GM19395 (cell line): ENCODE measurements around the gene TCF12.
A peak's percentile ranks its signal among the peaks of the same experiment; 100 is the strongest.
"Not testable (repeated sequence)": the region's sequence is repeated elsewhere in the genome, so short reads cannot be mapped to it uniquely, and the experiment has no call there.

ENCODE experiments used
- ATAC-seq: cut with Tn5 transposase; IDR thresholded peaks from one replicate; pipeline ENCODE4 v1.9.1; 2021; ENCODE audit warnings: mild to moderate bottlenecking, moderate library complexity; ENCODE audit not compliant: unreplicated experiment

Gene TCF12

DNA sequence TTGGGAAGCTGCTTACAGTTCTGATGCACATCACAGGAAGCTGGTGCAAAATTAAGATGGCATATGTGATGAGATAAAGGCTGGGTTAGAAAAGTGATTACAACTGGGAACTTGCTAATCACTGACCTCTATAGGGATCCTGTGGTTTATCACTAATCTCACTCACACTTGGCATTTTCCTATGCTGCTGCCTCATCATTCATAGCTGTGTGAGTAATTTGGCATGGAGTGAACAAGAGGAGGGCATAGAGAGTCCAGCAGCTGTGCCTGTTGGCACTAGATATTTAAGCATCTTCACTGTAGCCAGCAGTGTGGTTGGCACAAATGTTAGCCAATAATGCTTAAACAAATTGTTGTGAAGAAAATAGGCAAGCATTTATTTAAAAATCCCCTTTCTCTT lies 240.1 kb downstream of the TCF12 start:
- ATAC-seq = no peak

DNA sequence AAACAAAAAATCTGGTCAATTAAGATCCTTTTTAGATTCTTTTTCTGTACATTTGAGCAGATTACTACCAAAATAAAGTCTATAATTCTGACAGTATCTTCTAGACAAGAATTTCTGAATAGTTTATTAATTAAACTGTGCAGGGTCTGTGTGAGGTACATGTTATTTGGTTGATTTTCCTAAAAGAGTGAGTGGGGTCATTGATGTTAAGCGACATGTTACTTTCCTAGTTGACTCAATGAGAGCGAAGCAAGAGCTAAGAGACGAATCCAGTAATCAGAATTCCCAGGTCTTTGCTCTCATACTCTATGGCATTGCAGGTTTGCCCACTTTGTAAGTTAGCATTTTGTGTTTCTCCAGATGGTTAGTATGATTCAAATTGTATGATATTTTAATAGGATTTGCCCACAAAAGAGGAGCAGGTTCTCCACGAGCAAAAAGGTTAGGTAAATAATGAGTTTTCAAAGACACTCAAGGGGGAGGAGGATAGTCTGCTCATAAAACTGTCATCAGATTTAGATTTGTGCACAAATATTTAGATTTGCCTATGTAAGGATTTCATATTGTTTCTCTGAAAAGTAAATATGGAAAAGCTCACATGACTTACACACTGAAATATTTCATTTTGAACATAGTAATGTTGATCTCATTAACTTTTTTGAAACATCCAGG lies 240.7 kb downstream of the TCF12 start:
- ATAC-seq = no peak

DNA sequence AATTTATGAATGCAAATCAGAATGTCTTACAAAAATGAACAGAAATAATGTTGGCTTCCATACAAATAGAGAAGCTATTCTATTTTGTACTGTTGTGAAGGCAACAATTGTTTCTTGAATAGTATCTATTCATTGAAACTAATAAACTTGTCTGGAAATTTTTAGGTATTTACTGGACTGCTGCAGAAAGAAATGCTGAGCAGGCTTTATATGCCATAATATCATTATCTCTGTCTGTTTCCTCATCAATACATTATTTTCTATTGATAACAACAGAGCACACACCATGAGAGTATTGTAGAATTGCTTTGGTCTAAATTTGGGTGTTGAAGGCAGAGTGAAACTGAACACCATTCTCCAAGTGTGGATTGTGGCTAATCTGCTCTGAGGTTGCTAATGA lies 241.3 kb downstream of the TCF12 start:
- ATAC-seq = no peak

DNA sequence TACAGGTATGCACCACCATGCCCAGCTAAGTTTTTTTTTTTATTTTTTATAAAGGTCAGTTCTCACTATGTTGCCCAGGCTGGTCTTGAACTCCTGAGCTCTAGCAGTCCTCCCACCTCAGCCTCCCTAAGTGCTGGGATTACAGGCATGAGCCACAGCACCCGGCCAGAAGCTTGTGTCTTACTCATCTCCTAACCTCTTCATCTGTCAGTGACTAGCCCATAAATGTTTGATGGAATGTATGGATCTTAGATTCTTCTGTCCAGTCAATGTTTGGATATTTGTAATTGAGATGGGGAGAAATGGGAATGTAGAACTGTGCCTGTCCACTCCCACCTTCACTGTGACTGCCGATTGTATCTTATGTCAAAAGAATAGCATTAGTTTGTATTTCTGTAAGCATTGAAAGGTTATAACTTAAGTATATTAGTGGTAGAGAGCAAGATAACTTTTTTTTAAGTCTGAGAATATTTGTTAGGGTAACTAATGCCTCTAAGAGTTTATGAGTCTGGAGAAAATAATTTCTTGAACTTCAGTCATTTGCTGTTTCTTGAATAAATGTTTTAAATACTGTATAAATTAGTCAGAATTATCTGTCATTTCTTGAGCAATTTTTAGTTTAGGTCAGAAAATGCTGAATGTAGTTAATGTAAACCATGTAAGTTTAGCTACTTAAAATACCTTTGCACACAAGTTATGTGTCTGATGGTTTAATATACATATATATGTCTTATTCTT lies 242.5 kb downstream of the TCF12 start:
- ATAC-seq = no peak

DNA sequence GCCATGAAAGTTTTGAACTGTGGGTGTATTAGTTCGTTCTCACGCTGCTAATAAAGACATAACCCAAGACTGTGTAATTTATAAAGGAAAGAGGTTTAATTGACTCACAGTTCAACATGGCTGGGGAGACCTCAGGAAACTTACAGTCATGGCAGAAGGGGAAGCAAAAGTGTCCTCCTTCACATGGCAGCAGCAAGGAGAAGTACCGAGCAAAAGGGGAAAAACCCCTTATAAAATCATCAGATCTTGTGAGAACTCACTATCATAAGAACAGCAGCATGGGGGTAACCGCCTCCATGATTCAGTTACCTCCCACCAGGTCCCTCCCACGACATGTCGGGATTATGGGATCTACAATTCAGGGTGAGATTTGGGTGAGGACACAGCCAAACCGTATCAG lies 245.8 kb downstream of the TCF12 start:
- not testable (repeated sequence) for ATAC-seq

DNA sequence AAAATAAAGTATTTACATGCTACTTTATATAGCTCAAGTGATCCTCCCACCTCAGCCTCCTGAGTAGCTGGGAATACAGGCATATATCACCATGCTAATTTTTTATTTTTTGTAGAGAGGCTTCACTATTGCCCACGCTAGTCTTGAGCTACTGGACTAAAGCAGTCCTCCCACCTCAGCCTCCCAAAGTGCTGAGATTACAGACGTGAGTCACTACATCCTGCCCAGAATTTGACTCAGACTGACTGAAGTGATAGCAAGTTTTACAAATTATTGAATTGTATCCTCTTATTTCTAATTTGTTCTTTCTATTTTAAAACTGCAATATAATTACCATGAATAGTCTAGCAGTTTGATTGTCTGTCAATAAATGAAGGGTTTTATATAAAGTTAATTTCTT lies 247.5 kb downstream of the TCF12 start:
- ATAC-seq = no peak

DNA sequence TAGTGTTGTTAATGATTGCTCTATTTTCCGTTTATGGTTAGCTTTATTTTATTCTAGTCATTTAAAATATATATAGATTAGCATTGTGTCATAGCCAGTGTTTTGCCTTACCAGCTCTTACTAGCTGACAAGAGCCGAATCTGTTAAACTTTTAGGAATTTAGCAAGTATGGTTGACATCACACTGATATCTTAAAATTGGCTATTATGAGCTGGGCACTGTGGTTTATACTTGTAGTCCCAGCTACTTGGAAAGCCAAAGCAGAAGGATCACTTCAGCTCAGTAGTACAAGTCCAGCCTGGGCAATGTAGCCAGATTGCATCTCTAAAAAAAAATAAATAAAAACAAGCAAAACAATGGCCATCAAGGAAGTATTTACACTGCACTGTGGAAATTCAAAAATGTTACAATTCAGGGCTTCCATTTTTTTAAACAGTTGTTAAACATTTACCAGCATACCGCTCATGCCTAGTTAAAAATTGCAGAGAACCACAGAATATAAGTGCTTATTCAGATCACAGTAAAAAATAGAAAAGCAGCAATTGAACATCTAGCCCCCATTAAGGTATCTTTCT lies 249.5 kb downstream of the TCF12 start:
- no peak for ATAC-seq

DNA sequence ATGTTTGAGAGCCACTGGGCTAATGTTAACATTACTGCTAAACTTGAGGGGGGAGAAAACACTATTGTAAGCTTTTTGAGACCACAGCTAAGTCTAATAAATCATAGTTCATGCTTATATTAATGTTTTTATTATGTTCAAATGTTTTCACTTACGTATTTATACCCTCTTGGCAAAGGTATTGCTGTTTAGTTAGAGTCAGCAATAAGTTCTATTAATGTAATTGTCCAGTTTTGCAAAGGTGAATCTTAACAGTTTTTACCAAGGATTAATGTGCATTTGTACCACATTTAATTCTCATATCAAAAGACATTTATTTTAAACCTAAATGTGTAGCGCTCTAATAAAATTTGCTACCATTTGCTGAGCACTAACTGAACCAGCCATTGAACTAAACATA lies 251.2 kb downstream of the TCF12 start:
- no peak for ATAC-seq

DNA sequence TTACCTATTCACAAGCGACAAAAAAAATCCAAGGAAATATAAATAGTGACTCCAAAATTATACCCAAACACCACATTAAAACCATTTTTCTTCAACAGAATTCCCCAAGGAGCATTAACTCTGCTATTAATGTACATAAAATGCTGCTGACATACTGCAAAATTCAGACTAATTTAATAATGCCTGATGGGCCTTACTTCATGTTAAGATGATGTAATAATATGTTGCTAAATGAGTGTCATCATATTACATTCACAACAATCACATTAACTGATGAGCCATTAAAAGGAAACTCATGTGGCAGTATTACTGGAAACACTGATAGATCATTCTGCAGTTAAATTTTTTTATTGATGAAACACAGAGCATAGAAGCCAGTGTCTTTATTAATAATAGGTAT lies 253.0 kb downstream of the TCF12 start:
- ATAC-seq = no peak

DNA sequence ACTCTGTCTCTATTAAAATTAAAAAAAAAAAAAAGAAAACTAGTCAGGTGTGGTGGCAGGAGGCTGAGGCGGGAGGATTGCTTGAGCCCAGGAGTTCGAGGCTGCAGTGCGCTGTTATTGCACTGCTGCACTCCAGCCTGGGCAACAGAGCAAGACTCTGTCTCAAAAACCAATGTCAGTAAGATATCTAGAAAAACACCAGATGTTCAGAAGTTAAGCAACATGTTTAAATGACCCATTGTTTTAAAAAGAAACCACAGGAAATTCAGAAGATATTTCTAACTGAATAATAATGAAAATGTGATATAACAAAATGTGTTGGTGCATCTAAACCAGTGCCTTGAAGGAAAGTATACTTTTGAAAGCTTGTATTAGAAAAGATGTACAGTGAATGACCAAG lies 254.5 kb downstream of the TCF12 start:
- no peak for ATAC-seq

DNA sequence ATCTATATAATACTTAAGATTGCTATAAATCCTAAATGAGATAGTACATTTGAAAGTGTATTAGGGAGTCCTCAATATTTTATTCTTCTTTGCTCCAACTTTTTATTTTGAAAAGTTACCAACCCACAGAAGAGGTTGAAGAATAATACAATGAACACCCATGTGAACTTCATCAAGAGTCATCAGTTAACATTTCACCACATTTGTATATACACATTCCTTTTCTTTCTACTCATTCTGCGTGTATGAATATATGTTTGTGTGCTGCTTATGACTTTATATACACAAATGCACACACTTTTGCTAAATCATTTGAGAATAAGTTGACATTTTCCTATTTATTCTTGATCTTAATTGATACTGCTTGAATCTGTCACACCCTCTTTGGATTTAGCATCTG lies 264.6 kb downstream of the TCF12 start:
- ATAC-seq = no peak

DNA sequence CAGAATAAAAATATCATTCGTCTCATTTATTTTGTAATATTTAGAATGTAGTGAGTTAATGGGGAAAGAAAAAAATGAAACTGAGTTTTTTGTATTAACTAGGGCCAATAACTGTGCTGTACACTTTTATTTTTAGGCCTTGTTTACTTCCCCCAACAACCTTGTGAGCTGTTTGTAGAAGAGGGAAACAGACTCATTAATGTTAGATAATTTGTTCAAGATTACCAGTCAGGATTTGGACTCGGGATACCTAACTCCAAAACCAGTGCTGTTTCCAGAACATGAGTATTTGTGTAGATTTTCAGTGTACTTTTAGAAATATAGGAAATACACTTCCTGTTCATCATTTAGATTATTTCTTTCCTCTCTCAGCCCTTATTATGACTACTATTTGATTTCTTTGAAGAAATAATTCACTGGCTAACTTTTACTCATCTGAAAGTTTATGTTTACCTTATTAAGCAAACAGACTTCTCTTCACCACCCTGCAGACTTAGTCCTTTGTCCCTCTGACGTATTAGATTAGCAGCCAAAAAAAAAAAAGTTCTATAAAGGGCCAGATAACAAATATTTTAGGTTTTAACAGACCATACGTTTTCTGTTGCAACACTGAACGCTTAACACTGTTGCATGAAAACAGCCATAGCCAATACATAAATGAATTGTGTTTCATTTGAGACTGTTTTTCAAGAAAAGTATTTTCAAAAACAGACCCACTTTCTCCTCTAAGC lies 265.3 kb downstream of the TCF12 start:
- ATAC-seq = no peak

DNA sequence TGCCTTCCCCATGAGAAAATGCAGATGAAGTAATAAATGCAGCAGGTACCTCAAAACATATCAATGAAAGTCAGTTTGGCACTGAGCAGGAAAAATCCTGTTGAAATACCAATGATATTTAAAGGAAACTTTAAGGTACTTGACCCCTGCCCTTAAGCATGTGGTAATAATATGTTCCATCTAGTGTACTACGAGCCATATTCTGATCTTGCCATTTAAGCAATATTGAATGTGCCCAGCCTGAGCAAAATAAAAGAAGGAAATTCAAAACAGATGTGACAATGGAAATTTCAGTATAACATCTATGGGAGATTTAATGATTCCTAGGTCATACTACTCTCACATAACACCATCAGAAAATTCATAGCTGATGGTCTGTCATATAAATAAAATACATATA lies 266.1 kb downstream of the TCF12 start:
- no peak for ATAC-seq

DNA sequence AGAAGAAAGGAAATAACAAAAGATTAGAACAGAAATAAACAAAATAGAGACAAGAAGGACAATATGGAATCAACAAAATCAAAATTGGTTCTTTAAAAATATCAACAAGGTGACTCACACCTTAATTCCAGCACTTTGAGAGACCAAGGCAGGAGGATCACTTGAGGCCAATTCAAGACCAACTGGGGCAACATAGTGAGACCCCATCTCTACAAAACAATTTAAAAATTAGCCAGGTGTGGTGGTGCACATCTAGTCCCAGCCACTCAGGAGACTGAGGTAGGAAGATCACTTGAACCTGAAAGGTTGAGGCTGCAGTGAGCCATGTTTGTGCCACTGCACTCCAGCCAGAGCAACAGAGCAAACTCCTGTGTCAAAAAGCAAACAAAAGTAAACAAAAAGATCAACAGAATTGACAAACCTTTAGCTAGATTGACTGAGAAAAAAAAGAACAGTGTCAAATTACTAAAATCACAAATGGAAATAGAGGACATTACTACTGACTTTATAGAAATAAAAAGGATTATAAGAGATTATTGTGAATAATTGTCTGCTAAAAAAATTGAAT lies 267.1 kb downstream of the TCF12 start:
- no peak for ATAC-seq

DNA sequence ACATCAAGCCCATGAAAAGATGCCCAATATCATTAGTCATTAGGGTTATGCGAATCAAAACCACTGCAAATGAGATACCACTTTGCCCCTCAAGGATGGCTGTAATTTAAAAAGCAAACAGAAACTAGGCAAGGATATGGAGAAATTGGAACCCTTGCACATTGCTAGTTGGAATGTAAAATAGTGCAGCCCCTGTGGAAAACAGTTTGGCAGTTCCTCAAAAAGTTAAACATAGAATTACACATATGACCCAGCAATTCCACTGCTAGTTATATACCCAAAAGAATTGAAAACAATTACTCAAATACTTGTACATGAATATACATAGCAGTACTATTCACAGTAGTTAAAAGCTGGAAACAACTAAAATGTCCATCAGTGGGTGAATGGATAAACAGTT lies 271.0 kb downstream of the TCF12 start:
- ATAC-seq = no peak

DNA sequence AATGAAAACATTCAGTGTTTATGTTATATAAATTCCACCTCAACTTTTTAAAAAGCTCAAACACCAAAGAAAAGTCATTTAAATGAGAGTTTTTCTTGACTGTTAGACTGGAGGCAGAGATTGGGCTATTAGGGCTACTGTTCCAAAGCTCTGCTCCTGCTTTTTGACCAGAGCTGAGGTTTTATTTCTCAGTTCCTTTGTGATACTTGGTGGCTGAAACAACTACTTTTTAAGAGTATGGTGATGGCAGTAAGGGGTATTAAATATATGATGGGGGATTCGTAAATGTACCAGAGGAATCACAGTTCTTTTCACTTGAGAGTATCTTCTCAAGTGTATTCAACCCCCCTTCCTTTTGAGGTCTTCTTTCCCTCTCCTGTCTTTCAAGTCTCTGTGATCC lies 271.8 kb downstream of the TCF12 start:
- ATAC-seq = peak; percentile 80

DNA sequence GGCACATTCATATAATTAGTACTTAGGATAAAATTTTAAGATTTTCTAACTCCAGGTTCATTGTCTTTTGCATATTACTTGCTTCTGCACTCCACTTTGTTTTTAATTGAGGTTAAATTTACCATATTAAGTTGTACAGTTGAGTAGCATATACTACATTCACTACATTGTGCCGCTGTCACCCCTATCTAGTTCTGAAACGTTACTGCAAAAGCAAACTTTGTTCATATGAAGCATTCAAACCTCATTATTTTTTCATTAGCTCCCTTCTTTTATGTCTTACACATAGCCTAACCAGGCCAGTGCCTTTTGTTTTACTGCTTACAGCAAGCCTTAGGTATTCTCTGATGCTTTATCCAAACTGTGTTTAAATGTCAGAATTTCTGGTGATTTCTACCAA lies 274.7 kb downstream of the TCF12 start:
- no peak for ATAC-seq

DNA sequence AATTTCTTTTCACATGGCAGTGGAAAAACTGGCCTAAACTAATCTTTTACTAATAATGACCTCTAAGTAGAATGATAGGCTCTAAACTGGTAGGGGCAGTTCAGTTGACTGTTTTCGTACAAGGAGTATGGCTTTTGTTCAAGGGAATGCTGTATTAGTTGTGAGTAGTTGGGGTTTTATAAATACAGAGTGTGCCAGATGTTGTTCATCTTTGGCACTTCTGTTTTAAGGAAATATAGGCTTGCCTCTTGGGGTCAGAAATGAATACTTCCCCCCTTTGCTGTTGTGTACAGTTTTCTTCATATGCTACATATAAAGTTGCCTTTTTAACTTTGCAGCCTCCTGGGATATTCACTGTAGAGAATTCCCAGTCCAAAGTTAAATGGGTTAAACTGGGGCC lies 276.9 kb downstream of the TCF12 start:
- ATAC-seq = no peak

DNA sequence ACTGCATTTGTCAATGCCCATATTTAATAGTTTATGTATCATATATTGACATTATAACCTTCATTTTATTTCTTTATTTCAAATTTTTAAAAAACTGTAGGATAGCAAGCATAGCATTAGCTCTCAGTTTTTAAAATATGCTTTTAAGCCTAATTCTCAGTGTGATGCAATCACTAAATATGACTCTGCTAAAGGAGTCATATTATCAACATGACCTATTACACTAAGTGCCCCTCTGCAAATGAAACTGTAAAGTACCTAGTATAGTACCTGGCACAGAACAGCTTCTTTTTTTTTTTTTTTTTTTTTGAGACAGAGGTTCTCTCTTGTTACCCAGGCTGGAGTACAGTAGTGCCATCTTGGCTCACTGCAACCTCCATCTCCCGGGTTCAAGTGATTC lies 278.4 kb downstream of the TCF12 start:
- ATAC-seq = no peak

DNA sequence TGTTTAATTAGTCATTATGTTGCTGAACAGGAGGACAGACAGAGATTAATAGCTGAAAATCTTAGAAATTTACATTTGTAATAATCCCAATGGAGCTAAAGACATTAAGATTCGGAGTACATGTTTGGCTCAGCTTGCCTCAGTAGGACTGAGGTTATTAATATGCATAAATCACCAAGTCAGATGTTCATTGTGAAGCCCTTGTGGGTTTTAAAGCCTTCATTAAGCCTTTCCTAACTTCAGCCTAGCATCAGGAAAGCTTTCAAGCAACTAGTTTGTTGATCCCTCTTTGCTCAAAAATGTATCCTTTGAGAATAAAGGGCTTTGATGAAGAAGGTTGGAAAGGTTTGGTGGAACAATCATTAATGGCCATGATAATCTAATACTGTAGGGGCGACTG lies 279.7 kb downstream of the TCF12 start:
- no peak for ATAC-seq

DNA sequence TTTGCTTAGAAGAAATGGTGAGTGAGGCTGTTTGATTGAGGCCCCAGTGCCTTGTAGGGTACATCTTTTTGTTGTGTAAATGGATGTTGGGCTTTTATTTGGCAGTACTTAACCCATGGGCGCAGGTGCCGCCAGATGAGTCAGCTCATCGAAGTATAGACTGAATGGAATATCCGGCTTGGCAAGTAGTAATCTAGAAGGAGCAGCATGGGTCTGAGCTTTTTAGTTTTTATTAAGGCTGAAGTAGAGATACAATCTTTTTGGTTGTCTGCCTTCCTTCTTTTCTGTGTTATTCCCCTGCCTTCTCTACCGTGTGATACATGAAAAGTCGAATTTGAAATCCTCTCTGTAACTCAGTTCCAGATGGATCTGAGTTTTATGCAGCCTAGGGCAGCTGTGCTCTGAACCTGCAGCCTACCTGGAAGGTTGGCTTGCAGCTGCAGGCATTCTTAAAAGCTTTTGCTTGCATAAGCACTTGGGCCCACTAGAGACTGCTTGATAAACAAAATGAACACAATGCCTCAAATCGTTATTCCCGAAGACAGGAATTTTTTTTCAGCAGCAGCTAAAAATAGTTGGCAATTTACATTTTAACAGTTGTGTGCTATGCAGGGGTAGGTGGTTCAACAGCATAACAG lies 280.3 kb downstream of the TCF12 start:
- no peak for ATAC-seq
